Activated CD4-positive, alpha-beta T cell treated with anti-CD3 and anti-CD28 coated beads, Interleukin-2, amount 50 U/mL, for 24 hours (primary cell): ENCODE results near the gene CLEC4A.
"Not testable (repeated sequence)": the region's sequence is repeated elsewhere in the genome, so short reads cannot be mapped to it uniquely, and the experiment has no call there.

ENCODE experiments used
- DNase-seq, 2 donors: peaks; one replicate each; pipeline ENCODE4 v3.0.0-alpha.2; 2020; ENCODE audit warnings: low read depth in 1 of 2, low spot score in 1 of 2

Gene CLEC4A

DNA sequence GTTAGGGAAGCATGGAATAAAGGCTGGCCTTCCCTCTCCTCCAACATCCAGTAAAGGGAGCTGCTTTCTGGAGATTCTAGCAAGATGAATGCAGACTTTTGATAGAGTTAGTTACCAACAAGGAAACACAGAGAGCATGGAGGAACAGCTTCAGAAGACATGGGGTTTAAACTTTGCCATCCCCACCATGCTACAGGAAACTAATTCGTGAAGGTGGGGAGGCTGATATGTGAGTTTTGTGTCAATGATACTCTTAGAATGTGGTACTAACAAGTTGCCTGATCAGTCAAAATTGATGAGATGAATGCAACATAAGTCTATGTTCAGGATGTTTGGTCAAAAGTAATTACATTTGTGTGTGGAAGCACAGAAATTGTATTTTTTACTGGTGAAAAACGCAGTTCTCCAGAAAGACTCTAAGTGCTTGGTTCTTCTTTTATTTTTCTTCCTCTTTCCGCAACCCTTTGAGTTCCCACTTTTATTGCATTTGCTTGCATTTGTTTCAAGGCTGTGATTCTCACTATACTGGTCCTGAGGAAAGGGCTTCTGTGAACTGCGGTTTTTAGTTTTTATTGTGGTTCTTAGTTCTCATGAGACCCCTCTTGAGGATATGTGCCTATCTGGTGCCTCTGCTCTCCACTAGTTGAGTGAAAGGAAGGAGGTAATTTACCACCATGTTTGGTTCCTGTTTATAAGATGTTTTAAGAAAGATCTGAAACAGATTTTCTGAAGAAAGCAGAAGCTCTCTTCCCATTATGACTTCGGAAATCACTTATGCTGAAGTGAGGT is at the start of gene CLEC4A:
CLEC4A (plus strand) TSS at position 494 of the 789 bp plus-strand sequence; CDS start at position 756, 262 bp downstream.
- DNase-seq: no peak

DNA sequence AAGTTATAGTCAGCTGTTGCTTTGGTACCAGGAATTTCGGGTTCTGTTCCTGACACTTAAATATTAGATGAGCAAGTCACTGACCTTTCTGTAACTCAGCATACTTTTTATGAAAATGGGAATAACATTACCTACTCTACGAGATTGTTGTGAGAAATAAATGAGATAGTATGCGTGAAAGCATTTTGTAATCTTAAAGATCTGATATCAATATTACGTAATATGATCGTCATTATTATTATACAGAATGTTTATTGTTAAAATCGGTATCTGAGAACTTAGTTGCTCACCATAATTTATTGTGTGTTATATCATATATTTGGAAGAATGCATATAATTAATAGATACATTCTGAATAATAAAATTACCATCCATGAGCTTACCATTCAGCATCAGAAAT is 47.5 kb upstream of the CLEC4A start:
- no peak for DNase-seq

DNA sequence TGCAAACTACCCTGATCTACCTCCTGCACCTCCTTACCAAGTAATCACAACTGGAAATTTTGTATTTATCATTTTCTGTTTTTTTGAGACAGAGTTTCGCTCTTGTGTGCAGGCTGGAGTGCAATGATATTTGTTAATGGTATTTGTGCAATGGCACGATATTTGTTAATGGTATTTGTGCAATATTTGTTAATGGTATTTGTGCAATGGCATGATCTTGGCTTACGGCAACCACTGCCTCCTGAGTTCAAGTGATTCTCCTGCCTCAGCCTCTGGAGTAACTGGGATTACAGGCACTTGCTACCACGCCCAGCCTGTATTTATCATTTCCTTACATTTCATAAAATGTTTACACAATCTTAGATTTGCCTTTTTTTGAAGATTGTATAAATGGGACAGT is 47.1 kb upstream of the CLEC4A start:
- no peak for DNase-seq

DNA sequence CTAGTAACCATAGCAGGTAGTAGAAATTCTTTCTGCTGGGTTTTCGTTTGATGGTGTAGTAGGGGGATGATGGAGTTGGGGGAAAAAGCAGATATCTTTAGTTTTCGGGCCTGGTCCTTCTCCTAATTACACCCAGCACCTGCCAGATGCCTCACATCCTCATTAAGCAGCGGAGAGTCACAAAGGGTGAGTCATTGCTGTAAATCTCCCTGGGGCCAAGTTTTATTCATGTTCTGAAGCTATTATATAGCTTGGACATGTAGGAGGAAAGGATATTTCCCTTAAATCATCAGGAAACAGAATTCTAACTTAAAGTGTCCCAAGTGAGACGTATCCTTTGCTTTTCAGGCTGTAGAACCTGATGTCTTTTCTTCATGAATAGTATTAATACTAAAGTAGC is 46.2 kb upstream of the CLEC4A start:
- DNase-seq: no peak

DNA sequence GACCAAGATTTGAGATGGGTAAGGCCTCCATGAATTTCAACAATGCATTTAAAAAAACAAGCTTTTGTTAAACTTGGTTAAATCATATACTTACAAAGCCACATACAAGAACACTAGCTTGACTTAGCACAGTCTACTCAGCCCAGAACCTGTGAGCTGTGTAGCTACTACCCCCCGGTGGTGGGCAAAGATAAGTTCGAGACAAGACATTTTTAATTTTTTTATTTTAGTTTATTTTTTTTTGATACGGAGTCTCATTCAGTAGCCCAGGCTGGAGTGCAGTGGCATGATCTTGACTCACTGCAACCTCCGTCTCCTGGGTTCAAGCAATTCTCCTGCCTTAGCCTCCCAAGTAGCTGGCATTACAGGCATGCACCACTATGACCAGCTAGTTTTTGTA is 45.0 kb upstream of the CLEC4A start:
- DNase-seq: peak in 1 of 2 donors; percentile 55

DNA sequence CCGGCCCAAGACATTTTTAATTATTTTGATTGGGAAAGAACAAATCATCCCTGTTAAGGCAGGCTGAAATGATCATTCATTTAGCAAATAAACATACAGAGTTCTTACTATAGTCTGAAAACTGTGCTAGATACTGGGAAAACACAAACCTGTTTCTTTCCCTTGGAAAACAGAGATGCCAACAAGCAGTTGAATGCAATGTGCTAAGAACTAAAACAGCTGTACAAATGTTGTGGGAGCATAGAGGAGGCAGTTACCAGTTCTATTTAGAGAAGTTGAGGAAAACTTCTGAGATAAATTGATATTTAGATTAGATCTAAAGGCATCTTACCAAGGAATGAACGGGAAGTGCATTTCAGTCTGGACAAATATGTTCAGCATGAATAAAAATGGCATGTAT is 44.5 kb upstream of the CLEC4A start:
- no peak for DNase-seq

DNA sequence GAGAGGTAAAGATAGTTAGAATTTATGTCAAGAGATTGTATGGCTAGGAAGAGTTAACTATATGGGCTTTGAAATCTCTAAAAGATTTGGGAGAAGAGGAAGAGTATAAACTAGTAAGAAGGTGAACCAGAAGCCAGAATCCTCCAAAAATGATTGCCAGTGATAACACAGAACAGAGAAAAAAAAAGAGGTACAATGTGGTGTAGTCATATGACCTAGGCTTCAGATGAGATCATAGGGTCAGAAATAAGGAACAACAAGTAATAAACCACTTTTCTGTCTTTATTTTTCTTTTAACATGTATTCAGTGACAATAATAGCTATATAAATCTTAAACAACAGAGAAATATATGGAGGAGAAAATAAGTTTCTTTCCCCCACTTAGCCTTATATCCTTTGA is 43.3 kb upstream of the CLEC4A start:
- no peak for DNase-seq

DNA sequence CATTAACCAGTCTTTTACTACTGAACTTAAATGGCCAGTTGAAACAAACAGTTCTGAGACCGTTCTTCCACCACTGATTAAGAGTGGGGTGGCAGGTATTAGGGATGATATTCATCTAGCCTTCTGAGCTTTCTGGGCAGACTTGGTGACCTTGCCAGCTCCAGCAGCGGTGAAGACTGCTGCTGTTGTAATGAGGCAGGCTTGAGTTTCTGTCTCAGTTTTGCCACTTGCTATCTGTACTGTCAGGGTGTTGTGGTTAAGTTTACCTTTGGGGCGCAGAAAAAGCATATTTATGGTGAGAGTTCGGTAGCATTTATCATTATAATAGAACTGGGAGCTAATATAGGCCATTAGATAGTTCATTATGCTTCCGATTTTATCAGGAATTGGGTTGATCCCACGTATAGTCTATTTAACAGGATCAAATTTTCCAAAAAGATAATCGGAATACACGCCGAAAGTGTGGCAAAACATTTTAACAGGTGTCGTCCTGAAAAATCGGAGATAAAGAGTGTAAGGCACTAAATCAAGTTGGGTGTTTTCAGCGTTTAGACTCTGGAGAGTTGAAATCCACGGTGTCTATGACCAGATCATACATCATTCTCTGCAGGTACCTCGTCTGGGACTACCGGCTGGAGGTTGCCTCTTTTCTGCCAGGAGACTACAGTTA is 42.0 kb upstream of the CLEC4A start:
- DNase-seq: peak in 1 of 2 donors; percentile 9

DNA sequence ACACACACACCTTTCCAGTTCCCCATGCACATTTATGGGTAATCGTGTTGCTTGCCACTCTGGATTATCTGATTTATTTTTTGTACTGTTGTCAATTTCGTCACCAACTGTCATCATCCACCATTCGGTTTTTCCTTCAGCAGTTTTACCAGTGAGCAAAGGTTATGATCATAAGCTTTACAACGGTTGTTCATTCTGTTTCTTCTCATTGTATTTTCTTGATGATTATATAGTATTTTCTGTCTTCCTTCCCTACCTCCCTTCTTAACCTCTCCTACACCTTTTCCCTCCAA is 40.7 kb upstream of the CLEC4A start:
- no peak for DNase-seq

DNA sequence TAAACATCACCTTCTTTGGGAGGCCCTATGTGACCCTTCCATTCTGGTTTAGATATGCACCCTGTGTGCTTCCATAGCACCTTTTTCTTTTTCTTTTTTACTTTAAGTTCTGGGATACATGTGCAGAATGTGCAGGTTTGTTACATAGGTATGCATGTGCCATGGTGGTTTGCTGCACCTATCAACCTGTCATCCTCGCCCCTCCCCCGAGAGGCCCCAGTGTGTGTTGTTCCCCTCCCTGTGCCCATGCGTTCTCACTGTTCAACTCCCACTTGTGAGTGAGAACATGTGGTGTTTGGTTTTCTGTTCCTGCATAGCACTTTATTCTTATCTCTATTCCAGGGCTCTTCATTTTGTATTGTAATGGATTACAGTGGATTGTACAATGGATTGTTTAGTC is 39.1 kb upstream of the CLEC4A start:
- DNase-seq: not testable (repeated sequence)

DNA sequence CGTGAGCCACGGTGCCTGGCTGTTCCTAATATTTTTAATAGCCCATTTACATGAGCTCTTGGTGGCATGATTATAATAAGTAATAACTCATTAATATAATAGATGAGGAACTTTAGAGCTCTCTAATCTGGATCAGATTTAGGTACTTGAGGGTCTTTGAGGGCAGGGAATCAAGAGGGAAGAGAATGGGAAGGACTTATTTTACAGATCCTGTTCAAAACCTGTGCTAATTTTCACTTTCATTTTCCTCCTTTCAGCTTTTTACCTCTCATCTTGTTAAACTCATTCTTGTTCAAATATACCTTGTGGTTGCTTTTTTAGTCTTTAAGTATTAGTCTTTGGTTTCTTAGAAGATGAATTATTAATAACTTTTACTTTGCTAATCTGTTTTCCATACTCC is 35.8 kb upstream of the CLEC4A start:
- no peak for DNase-seq

DNA sequence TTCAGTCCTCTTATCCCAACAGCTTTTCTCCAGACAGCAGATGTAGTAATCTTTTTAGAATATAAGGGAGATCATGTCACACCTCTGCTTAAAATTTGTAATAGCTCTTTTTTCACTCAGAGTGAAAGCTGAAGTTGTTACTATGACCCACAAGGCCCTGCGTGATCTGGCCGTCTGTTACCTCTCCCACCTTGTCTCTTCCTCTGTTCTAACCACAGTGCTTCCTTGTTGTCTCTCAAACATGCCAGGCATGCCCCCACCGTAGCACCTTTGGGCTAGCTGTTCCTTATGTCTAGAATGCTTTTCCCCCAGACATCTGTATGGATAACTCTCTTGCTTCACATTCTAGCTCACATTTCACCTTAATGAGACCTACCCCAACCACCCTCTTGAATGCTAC is 34.8 kb upstream of the CLEC4A start:
- DNase-seq: no peak

DNA sequence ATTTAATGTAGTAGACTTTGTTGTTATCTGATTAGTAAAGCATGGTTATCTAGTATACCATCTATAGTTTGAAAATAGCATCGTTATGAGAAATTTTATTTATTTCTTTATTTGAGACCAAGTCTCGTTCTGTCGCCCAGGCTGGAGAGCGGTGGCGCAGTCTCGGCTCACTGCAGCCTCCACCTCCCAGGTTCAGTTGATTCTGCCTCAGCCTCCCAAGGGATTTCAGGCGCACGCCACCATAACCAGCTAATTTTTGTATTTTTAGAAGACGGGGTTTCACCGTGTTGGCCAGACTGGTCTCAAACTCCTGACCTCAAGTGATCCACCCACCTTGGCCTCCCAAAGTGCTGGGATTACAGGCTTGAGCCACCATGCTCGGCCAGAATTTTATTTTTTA is 34.1 kb upstream of the CLEC4A start:
- DNase-seq: not testable (repeated sequence)

DNA sequence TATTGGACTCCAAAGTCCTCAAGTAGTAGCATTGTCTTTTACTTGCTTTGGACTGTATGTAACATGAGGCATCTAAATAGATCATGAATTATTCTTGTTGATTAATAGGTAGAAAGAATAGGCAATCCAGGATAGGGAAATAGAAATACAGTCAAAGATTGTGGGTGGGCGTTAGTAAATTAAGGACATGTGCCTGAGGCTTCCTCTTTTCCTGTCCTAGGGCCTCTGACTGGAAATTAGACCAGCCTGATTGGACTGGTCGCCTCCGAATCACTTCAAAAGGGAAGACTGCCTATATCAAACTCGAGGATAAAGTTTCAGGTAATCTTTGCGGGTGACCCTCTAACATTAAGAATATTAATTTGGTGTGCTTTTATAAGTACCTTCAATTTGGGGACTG is 33.7 kb upstream of the CLEC4A start:
- no peak for DNase-seq

DNA sequence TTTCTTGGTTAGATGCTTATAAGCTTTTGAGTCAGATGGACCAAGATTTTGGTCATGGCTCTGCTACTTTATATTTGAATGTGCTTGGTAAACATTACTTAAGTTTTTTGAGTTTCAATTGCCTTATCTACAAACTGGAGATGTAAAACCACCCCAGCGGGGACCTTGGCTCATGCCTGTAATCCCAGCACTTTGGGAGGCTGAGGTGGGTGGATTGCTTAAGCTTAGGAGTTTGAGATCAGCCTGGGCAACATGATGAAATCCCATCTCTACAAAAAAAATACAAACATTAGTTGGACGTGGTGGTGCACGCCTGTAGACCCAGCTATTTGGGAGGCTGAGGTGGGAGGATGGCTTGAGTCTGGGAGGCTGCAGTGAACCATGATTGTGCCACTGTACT is 30.1 kb upstream of the CLEC4A start:
- no peak for DNase-seq

DNA sequence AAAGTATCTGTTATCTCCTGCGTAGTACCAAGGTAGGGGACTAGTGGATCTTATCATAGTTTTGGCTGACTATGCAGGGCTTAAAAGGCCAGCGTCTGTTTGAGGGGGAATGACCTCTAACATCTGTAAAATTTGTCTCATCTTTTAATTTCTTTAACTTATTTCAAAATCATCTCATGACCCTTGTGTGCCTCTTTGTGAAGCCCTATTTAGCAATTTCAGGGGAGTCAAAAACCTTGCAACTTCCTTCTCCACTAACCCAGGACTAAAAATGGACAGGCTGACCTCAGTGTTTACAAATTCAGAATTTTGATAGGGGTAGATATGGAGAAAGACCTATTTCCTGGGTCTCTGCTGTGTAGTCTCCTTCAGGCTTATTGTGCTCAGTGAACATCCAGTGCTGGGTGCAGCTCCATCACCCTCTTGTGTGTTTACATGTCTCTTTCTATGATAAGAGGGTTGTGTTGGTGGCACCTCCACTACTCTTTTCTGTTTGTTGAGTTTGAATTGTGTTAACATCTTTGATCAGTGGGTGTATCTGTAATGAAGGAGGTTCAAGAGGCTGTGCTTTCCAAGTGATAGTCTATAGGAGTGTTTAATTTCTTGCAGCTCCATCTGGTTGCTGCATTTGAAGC is 27.0 kb upstream of the CLEC4A start:
- no peak for DNase-seq

DNA sequence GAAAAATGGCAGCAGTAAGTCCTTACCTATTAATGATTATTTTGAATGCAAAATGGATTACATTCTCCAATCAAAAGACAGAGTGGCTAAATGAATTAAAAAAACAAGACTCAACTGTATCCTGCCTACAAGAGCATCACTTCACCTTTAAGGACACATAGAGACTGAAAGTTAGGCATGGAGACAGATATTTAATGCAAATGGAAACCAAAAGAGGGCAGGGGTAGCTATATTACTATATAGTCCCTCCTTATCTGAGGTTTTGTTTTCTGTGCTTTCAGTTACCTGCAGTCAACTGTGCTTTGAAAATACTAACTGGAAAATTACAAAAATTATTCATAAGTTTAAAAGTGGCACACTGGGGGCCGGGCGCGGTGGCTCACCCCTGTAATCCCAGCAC is 24.2 kb upstream of the CLEC4A start:
- DNase-seq: no peak

DNA sequence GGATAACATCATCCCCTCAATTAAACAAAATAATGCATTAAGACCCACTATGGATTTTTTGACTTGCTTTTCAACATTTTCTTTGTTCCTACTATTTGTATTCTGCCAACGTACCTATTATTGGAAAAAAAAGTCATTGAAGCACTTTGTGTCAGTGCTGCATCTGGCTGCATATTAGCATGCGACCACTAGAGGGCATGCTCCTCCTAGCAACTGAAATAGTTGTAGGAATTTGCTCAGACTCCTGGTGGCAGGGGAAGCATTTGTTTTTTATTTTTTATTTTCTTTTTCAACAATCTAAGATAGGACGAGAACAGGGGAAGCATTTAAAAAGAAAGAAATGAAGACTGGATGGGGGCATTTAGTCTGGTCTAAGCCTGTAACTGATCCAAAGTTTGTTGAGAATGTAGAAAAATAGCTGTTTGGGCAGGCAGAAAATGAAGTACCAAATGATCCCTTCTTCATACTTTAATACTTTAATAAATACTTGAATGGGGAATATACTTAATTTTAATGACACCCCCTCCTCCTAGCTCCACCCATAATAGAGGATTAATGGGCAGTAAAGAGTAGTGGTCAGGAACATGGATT is 14.5 kb upstream of the CLEC4A start:
- DNase-seq: peak; percentile 46 to 67

DNA sequence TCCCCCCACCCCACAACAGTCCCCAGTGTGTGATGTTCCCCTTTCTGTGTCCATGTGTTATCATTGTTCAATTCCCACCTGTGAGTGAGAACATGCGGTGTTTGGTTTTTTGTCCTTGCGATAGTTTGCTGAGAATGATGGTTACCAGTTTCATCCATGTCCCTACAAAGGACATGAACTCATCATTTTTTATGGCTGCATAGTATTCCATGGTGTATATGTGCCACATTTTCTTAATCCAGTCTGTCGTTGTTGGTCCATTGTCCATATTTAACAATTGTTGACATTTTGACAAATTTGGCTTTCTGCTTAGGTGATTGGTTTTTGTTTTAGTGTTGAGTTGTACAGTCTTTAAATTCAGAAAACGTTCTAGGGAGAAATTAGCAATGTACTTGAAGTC is 10.3 kb upstream of the CLEC4A start:
- DNase-seq: not testable (repeated sequence)

DNA sequence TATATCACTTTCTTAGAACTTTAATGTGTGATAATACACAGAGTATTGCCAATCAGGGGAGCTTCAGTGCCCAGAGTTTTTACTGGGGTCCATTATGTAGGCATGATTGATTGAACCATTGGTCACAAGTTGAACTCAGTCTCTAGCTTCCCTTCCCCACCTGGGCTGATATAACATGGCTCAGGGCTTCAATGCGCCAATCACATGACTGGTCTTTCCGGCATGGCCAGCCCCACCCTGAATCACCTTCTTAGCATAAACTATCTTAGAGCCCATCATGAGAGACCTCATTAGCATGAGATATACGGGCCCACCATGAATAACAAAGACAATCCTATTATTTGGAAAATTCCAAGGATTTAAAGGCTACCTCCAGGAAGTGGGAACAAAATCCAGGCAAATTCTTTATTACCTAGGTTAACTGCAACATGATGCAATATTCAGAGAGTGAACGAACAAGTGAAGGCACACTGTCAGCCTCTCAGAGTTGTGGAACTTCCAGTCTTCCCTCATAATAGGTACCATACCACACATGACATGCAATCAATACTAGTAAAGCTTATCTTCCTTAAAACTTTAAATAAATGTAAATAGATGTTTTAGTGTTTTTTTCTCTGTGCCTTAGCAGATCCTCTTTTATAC is 3.2 kb upstream of the CLEC4A start:
- no peak for DNase-seq

DNA sequence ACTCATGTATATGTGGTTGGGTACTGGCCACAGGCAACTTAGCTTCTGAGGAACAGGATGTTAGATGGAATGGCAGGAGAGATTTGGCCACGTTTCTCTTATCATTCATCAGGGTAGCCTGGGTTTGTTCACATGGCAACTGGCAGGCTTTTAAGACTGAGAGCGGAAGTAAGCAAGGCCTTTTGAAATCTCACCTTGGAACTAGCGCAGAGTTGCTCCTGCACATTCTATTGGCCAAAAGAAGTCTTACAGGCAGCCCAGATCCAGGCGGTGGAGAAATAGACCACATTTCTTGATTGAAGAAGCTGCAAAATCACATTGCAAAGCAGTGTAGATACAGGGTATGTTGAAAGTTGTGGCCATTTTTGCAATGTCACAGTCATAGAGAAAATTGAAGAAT is 3.7 kb downstream of the CLEC4A start:
- DNase-seq: no peak
